Measurements from ENCODE around the gene NGRN.

- TF ChIP-seq CTCF (IDR thresholded peaks at IDR 0.05; ENCODE audit: insufficient read depth, low read length, poor library complexity, severe bottlenecking) (no peak), EZH2phosphoT487 (conservative IDR thresholded peaks at IDR 0.05; ENCODE audit: low read length) (no peak)
Observed at GRCh38 chr15:90262426-90262825, 3.0 kb upstream of the NGRN start.

Measured in SU-DHL-6 (cell line).